Stimulated activated CD8-positive, alpha-beta memory T cell treated with anti-CD3 and anti-CD28 coated beads, Interleukin-15, amount 100 ng/mL, for 4 hours (primary cell): Measurements from ENCODE around the gene STPG2.
"Not testable (repeated sequence)": the region's sequence is repeated elsewhere in the genome, so short reads cannot be mapped to it uniquely, and the experiment has no call there.

Source experiments
- DNase-seq, 2 donors: peaks; one replicate each; pipeline ENCODE4 v3.0.0-alpha.2; 2020; ENCODE audit warnings: low read depth in 2 of 2

The STPG2 gene

GRCh38 chr4:97950836-97951235 is 192.4 kb downstream of the STPG2 start:
- DNase-seq, result no peak

DNA sequence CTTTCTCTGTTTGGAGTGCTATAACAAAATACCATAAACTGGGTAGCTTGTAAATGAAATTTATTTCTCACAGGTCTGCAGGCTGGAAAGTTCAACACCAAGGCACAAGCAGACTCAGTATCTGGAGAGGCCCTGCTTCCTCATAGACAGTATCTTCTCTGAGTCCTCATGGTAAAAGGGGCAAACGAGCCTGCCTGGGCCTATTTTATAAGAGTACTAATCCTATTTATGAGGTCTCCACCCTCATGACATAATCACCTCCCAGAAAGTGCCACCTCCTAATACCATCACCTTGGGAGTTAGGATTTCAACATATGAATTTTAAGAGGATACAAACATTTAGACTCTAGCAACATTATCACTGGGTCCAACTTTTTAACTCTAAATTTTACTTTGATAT is 200.3 kb downstream of the STPG2 start:
- DNase-seq, result no peak

GRCh38 chr4:97942137-97942536 is 201.1 kb downstream of the STPG2 start:
- DNase-seq, result no peak

DNA sequence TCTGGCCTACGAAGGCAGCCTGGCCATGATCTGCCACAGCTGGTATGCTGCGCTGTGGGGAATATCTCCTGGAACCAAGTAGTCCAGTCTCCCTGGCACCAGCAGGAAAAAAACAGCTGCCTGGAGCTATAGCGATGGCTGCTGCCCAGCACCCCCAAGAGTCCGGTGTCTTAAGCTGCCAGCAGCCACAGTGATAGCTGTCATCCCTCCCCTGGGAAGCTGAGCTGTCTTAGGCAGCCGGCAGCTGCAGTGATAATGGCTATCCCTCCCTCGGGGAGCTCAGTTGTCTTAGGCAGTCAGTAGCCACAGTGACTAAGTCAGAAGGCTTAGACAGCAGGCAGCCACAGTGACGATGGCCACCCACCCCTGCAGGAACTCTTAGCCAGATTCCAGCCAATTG is 205.1 kb downstream of the STPG2 start:
- no peak for DNase-seq

GRCh38 chr4:97924341-97924958 is 218.8 kb downstream of the STPG2 start:
- no peak for DNase-seq

GRCh38 chr4:97923096-97923495 is 220.2 kb downstream of the STPG2 start:
- DNase-seq, result no peak

DNA sequence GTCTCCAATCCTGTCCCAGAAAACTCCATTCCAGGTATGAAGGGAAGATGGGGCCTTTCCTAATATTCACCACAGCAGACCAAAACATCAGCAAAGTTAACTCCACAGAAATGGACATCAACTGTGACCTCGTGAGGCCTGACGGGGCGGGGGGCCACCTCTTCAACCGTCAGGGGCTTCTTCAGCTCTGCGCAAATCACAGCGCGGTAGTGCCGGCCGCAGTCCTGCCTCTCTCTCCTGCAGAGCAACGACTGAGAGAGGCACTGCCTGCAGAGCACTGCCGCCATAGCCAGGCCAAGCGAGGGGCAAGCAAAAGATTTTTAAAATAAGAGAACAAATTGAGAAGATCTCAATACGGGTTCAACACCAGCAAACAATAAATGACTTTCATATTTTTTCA is 226.2 kb downstream of the STPG2 start:
- no peak for DNase-seq

DNA sequence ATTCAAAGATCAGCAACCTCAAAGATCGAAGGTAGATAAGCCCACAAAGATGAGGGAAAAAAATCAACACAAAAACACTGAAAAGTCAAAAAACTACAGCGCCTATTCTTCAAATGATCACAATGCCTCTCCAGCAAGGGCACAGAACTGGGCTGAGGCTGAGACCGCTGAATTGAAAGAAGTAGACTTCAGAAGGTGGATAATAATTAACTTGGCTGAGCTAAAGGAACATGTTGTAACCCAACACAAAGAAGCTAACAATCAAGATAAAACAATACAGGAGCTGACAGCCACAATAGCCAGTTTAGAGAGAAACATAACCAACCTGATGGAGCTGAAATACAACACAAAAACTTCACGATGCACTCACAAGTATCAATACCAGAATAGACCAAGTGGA is 231.1 kb downstream of the STPG2 start:
- no peak for DNase-seq

DNA sequence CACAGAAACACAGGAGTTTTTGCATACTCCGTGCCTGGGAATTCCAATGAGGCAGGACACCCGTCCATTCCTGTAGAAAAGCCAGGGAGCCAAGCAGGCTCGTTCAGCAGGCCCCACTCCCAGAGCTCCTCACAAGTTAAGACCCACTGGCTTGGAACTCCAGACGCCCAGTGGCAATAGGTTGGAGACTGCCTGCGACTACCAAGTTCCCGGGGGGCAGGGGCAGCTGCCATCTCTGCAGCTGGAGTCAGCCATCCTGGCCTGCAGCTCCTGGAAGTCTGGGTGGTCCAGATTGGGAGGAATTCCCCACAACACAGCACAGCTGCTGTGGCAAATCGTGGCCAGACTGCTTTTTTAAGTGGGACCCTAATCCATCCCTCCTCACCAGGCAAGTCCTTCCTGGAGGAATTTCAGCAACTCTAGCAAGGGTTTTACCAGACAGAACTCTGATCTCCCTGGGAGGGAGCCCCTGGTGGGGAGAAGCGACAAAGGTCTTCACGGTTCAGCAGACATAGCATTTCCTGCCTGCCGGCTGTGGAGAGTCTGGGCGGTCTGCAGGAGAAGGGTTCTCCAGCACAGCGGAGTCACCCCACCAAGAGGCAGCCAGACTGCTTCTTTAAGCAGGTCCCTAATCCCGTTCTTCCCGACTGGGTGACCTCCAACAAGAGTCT is 231.9 kb downstream of the STPG2 start:
- no peak for DNase-seq

GRCh38 chr4:97910005-97910404 is 233.3 kb downstream of the STPG2 start:
- DNase-seq, result no peak

DNA sequence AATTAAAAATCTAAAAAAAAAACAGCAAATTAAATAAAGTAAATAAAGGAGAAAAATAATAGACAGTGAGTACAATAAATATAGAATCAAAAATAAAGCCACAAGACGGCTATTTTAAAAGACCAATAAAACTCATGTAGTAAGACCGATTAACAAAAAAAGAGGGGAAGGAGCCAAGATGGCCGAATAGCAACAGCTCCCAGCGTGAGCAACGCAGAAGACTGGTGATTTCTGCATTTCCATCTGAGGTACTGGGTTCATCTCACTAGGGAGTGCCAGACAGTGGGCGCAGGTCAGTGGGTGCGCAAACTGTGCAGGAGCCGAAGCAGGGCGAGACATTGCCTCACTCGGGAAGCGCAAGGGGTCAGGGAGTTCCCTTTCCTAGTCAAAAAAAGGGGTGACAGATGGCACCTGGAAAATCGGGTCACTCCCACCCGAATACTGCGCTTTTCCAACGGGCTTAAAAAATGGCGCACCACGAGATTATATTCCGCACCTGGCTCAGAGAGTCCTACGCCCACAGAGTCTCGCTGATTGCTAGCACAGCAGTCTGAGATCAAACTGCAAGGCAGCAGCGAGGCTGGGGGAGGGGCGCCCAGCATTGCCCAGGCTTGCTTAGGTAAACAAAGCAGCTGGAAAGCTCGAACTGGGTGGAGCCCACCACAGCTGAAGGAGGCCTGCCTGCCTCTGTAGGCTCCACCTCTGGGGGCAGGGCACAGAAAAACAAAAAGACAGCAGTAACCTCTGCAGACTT is 239.7 kb downstream of the STPG2 start:
- DNase-seq, result not testable (repeated sequence)

GRCh38 chr4:97900229-97900628 is 243.0 kb downstream of the STPG2 start:
- no peak for DNase-seq

DNA sequence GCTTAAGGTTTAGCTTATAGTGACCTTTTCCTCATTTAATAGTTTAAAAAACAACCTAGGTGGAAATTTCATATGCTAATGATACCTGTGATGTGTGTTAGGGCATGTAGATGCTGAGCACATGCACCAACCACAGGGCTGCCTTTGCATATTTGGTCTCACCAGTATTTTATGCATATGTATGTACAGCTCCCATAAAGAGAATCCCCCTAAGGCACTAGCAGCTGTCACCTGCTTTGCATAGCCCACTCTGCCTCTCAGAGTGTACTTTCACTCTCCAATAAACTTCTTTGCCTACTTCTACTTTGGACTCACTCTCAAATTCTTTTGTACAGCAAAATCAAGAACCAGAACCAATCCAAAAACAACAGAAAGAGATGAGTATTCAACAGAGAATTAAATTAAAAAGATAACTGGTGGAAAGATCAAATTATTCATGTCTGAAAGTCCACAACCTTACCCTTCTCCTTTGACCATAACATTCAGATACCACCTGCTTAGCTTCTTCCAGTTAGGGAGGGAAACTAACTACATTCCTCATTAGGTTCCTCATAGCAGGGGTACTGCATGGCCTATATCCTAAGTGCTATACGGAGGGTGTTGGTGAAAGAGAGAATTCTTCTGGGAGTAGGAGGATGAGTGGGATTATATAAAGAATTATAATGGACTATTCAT is 250.5 kb downstream of the STPG2 start:
- no peak for DNase-seq

DNA sequence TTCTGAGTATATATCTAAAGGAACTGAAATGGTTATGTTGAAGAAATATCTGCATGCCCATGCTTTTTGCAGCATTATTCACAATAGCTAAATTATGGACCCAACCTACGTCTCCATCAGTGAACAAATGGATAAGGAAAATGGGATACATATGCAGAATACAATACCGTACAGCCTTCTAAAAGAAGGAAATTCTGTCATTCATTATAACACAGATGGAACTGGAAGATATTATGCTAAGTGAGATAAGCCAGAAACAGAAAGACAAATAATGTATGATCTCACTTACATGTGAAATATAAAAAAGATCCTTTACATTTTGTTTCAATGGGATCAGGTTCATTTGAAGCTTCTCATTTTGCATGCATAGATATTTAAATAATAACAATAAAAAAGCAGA is 263.3 kb downstream of the STPG2 start:
- DNase-seq, result no peak

GRCh38 chr4:97868097-97868496 is 275.2 kb downstream of the STPG2 start:
- no peak for DNase-seq

DNA sequence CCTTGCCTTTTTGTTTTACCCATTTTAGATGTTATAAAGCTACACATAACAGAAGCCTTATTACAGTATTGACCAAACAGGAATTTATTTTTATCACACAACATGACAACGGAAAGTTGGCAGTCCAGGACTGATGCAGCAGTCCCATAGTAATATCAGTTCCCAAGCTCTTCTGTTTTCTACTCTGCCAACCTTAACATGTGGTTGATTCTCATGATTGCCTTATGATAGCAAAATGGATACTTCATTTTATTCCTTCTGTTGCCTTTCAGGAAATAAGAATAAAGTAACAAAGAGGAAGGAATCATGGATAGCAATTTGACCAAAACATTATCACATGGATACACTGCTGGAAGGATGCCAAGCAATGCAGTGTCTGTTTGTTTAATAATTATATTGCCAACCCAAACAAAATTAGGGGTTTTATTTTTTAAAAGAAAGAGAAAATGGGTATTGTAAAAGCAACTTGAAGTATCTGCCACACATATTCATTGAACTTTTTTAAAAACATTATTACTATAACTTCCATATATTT is 275.7 kb downstream of the STPG2 start:
- no peak for DNase-seq

- DNase-seq, result no peak
Observed at GRCh38 chr4:97866821-97867556, 276.3 kb downstream of the STPG2 start.

DNA sequence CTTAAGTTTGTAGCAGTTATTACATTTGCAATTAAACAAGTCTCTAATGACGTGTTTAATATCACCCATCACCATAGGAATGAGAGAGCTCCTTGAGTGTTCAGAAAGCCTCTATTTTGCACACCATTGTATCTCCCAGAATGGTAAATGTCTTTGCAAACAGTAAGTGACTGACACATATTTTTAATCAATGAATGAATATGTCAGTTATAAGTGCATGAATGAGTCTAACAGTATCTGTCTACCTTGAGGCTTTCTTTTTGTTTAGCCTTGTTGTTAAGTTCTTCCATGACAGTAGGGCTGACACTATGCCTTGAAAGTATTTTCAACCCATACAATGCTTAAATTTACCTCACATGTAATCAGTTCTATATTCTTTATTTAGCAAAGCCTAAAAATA is 292.2 kb downstream of the STPG2 start:
- DNase-seq, result no peak

DNA sequence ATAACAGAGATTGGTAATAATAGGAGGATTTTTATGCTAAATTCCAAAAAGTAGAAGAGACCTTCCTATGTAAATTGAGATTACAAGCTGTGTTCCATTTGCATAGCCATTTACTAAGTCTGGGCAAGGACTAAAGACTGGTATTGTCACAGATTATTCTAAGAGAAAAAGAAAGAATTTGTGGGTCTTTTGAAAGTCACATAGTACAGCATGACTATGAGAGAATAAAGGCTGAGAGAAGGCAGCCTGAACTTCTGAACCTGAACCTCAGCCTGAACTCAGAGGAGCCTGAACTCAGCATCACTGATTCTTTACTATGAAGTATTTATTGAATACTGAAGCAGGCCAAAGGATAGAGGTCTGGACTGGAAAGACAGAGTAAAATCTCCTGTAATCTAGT is 297.5 kb downstream of the STPG2 start:
- DNase-seq, result no peak

GRCh38 chr4:97841512-97841911 is 301.8 kb downstream of the STPG2 start:
- no peak for DNase-seq

GRCh38 chr4:97836662-97837061 is 306.6 kb downstream of the STPG2 start:
- DNase-seq, result no peak

- DNase-seq, result no peak
Observed at GRCh38 chr4:97828646-97829045, 314.6 kb downstream of the STPG2 start.
